Hematopoietic multipotent progenitor cell treated with erythropoietin and hydrocortisone succinate and interleukin-3 and kit ligand, for 17 days (in vitro differentiated cells): ENCODE measurements around the gene ADGRE2.
A peak's percentile ranks its signal among the peaks of the same experiment; 100 is the strongest.

Source experiments
- DNase-seq: peaks from one replicate; pipeline ENCODE4 v3.0.0-alpha.2; 2015; ENCODE audit warnings: low spot score

ADGRE2 gene

GRCh38 chr19:14733574-14733973 is 44.8 kb downstream of the ADGRE2 start:
- DNase-seq = no peak

- DNase-seq = no peak
Observed at GRCh38 chr19:14732510-14732909, 45.9 kb downstream of the ADGRE2 start.

GRCh38 chr19:14731200-14731599 is 47.2 kb downstream of the ADGRE2 start:
- DNase-seq = no peak

GRCh38 chr19:14728595-14728994 is 49.8 kb downstream of the ADGRE2 start:
- no peak for DNase-seq

GRCh38 chr19:14722127-14722526 is 56.2 kb downstream of the ADGRE2 start:
- no peak for DNase-seq

- no peak for DNase-seq
Observed at GRCh38 chr19:14719162-14719561, 59.2 kb downstream of the ADGRE2 start.

GRCh38 chr19:14718522-14719116 is 59.7 kb downstream of the ADGRE2 start:
- no peak for DNase-seq

GRCh38 chr19:14715841-14716240 is 62.5 kb downstream of the ADGRE2 start:
- DNase-seq = no peak

DNA sequence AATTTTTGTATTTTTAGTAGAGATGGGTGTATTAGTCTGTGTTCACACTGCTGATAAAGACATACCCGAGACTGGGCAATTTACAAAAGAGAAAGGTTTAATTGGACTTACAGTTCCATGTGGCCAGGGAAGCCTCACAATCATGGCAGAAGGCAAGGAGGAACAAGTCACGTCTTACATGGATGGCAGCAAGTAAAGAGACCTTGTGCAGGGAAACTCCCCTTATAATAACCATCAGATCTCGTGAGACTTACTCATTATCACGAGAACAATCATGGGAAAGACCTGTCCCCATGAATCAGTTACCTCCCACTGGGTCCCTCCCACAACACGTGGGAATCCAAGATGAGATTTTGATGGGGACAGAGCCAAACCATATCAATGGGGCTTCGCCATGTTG is 73.9 kb downstream of the ADGRE2 start:
- DNase-seq = no peak

GRCh38 chr19:14703833-14704232 is 74.5 kb downstream of the ADGRE2 start:
- no peak for DNase-seq

DNA sequence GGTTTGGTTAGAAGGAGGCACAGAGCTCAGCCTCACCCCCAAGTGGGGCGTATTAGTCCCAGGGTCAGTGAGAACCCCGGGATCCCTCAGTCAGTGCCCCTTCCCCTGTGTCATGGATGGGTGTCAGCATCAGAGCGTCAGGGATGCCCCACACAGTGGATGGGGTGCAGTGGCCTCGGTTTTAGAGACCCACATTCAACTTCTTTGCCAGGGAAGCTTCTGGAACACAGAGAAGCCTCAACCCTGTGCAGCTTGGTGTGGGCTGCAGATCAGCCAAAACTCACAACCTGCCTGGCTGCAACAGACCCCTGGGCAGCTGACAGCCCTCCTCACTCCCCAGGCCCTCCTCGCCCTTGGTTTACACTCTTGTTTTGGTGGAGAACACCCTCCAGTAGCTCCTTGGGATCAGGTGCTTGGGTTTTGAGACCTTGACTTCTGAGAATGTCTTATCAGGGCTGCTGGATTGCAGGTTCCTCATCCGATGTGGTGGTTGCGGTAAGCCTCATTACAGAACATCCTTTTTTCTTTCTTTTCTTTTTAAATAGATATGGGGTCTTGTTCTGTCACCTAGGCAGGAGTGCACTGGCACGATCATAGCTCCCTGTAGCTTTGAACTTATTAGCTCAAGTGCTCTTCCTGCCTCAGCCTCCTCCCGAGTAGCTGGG is 77.5 kb downstream of the ADGRE2 start:
- no peak for DNase-seq

DNA sequence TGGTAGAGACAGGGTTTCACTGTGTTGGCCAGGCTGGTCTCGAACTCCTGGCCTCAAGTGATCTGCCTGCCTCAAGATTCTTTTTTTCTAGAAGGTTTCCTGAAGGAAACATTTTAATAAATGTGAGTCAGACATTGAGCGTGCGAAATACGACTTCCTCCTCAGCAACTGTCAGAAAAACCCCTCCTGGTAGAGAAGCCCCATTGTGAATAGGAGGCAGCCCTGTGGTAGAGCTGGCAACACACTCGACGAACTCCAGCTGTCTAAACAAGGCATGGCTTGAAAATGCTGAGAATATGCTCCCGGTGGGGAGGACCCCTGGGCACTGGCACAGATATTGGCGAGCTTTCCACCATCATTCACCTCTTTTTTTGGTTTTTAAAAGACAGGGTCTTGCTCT is 78.7 kb downstream of the ADGRE2 start:
- no peak for DNase-seq

DNA sequence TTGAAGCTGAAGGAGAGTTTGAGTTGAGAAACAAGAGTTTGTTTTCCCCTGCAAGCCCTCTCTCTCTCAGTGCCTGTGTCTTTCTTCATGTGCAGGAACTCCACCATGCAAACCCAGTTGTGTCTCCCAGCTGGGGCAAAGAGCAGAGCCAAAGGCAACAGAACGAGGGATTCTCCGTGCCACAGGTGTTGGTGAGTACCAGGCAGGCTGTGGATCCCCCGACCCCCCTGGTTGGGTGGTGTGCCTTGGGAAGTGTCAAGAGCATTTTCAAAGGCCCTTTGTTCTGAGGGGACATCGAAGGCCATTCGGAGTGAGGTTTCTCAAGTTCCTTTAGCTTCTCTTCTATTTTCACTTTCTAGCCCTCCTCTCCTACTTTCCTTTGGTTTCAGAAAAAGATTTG is 82.9 kb downstream of the ADGRE2 start:
- DNase-seq = no peak

GRCh38 chr19:14694641-14695266 is 83.6 kb downstream of the ADGRE2 start:
- DNase-seq = no peak

DNA sequence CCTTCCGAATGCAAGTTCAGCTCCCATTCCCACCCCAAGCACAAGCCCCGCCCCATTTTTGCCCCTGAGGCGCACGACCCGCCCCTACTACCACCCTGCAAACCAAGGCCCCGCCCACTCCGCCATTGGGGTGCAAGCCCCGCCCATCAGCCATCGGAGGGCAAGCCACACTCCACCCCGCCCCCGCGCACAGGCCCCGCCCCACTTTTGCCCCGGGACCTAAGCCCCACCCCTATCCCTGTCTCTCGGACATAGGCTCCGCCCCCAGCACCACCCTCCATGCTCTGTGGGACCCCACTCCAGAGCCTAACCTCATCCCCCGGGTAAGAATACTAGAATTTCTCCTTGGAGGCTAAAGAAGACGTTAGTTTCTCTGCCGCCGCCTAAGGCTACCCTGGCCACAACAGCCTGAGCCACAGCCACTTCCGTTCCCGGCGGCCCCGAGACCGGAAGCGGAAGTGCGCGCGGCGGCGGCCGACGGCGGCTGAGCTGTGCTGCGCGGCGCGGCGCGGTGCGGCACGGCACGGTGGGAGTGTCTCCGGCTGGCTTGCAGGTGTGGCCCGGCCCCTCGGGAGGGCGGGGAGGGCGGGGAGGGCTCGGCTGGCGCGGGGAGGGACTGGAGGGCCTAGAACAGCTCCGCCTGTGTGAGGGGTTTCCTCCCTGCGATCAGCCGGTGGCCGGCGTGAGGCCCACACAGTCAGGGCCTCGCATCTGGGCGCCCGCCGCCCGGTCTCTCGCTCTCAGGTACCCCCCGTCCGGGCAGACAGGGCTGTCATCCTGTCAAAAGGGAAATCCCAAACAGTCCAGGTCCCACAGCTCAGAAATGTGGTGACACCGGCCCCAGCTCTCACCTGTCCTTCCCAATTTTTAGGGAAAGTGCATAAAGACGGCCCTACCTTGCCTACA is 88.5 kb downstream of the ADGRE2 start, which contains the start of gene ZNF333:
Gene ZNF333, plus strand, starts transcription at position 451 of the 906 bp plus-strand sequence. CDS start 3,444 bp downstream, outside the sequence.
- peak; percentile 94 for DNase-seq

DNA sequence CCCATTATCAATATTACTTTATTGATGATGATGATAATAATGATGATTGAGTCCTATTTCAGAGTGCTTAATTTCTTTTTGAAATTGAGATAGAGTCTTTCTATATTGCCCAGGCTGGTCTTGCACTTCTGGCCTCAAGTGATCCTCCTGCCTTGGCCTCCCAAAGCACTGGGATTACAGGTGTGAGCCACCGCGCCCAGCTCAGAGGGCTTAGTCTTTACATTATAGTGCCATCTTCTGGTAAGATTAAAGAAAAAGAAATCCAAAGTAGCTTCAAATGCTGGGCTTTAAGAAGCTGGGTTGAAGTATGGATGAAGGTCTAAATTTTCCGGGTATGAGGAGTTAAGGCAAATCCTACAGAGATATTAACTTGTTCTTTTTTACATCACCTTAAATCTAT is 91.9 kb downstream of the ADGRE2 start:
- no peak for DNase-seq

DNA sequence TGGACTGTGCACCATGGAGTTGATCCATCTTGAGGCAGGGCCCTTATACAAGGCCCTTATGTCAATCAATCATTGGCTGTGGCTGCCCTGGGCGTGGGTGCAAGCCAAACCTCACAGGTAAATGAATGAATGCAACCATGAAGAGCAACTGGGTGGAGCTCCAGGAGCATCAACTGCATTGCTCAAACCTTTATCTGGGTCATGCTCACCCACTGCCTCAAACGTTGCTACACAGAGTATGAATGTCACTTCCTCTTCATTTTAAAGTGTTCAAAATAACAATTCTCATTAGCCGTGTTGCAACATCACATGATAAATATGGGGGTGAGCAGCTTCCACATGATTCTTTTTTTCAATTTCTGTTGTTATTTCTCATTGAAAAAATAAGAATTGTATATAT is 94.9 kb downstream of the ADGRE2 start:
- no peak for DNase-seq
